Activated CD4-positive, CD25-positive, alpha-beta regulatory T cell (primary cell): Measurements from ENCODE around the gene GPX3.

Experiments used
- DNase-seq, 4 experiments: peaks; one replicate each; lab custom pipeline; 2025; lab: John Stamatoyannopoulos, UW

Gene GPX3, protein sequence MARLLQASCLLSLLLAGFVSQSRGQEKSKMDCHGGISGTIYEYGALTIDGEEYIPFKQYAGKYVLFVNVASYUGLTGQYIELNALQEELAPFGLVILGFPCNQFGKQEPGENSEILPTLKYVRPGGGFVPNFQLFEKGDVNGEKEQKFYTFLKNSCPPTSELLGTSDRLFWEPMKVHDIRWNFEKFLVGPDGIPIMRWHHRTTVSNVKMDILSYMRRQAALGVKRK

DNA sequence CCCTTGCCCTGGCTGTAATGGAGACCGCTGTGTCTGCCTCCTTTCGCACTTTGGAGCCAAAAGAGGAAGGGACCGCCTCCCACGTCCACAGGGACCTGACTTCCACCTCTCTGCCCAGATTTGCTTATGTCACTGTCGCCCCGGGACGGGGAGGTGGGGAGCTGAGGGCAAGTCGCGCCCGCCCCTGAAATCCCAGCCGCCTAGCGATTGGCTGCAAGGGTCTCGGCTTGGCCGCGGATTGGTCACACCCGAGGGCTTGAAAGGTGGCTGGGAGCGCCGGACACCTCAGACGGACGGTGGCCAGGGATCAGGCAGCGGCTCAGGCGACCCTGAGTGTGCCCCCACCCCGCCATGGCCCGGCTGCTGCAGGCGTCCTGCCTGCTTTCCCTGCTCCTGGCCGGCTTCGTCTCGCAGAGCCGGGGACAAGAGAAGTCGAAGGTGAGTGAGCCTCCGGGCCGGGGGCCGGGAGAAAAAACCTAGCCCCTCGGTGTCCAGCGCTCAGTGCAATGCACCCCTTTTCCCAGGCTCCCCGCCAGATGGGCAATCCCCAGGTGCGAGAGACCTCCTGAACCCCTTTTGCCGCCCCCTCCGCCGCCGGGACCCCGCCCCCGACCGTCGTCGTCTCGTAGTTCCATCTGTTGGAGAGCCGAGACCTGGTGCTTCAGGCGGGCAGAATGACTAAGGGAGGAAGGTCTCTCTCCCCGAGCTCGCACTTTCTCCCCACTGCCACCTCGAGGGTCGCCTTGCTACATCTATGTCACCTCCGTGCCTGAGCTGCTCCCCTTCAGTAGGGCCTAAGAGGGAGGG lies at the start of gene GPX3:
Gene GPX3 (plus strand): TSS at position 288 of the 807 bp plus-strand sequence. CDS start 64 bp downstream, at position 352.
- DNase-seq: no peak

DNA sequence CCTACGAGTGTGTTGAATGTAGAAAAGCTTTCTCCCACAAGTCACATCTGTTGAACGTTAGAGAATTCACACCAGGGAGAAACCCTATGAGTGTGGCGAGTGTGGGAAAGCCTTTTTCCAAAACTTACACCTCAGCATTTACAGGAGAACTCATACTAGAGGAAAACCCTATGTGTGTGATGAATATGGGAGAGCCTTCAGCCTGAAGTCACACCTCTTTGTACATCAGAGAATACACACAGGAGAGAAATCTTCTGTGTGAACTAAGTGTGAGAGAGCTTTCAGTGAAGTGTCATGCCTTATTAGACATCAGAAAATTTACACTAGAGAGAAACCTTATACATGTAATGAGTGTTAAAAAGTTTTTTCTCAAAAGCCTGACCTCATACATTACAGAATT lies 41.8 kb upstream of the GPX3 start:
- DNase-seq: no peak

DNA sequence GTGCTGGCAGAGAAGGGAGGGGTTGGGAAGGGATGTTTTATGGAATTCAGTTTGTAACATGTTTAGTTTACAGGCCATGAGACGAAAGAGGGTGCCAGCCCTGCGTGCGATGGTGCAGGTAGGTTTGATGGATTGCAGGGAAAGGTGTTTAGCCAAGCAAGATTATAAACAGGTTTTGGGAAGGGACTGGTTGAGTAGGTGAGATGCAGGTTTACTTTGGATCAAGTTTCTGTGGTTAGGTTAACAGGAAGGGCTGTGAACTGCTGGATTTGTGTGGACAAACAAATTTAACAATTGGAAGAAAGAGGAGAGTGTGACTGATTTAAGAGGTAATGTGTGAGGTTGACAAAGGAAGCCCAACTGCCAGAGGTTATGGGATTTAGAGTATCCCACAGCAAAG lies 32.6 kb upstream of the GPX3 start:
- DNase-seq: no peak

DNA sequence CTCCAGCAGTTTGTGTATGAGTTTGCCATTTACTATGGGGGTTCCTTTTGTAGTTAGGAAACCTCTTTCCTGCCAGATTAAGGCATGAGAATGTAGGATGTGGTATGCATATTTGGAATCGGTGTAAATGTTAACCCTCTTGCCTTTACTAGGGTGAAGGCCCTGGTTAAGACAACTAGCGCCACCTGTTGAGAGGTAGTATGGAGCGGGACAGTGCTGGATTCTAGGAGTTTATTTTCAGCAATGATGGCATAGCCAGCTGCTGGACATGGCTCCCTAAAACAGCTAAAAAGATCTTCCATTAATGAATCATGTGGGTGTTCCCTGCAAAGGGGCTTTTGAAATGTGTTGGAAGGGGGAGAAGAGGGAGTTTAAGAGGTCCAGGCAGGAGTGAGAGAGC lies 30.7 kb upstream of the GPX3 start:
- DNase-seq: no peak

DNA sequence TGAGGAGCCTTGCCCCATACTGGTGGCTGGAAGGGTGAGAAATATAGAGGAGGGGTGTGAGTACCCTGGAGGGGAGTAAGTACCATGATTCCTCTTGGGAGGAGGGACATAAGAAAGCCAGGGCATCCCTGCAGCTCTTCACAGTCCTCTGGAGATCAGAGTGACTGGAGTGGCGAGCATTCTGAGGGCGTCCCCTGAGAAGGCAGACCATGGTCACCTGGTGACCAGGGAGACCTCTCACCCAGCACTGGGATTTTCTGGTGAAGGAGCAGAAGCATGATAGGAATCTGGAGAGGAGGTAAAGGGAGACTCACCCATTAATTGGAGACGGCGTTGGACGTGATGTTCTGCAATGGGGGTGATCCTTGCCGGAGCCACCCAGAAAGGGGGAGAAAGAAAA lies 27.7 kb upstream of the GPX3 start:
- no peak for DNase-seq

DNA sequence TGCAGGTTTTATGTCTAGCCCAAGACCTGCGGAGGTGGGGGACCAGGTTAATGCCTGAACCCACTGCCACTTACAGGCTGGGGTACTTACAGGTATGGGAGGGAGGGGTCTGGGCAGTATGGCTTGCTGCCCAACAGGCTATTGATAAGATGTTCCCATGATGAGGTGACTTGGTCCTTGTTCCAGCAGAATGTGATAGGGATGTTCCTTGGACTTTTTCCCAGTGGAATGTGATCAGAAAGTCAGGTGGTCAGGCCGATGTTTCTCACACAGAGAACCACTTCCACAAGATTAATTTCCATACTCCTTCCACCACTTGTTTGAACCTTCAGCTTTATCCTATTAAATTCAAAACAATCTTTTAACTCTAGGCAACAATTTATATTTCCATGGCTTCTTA lies 27.0 kb upstream of the GPX3 start:
- no peak for DNase-seq

DNA sequence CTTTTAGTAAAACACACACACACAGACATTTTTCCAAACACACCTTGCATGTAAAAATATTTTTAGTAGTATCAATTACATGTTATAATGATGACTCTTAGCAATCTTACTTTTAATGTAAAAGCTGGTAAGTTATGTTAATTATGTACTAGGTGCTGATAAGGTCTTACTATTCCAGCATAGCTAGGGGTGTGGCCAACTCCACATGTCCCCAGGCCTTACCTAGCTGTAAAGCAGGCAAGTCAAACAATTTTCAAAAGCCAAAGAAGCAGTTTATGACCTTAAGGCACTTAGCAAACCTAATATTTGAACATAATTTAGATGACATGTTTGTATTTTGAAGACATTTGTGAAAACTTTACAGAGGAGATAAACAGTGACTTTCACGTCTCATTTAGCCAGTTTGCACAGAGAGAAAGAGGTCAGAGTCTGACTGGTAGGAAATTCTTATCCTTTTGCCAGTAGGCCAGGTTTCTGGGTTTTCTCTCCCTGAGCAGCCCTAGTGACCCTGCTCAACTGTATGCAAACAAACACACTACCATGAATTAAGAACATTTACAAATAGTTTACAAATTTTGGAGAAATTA lies 26.5 kb upstream of the GPX3 start:
- DNase-seq: no peak

DNA sequence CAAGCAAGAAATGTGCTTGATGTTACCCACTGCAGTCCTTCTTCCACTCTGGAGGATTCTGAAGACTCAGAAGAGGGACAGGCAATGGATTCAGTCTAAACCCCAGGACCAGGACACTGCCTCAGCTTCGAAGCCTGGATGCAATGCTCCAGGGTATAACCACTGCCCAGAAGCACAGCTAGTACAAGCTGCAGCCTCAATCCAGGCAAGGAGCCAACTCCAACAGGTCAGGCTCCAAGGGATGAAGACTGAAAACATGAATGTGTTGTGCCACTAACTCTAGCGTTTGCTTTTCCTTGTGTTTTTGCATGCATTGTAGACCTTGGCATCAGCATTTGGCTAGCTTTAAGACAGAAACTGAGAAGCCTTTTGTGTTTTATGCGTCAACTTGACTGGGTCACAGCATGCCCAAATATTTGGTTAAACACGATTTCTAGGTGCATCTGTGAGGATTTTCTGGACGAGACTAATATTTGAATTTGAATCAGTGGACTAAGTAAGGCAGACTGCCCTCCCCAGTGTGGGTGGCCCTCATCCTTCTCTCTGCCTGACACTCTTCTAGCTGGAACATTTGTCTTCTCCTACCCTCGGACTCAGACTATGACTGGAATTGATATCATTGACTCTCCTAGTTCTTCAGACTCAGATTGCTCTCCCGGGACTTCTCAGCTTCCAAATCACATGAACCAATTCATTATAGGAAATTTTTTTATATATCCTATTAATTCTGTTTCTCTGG lies 20.5 kb upstream of the GPX3 start:
- no peak for DNase-seq

DNA sequence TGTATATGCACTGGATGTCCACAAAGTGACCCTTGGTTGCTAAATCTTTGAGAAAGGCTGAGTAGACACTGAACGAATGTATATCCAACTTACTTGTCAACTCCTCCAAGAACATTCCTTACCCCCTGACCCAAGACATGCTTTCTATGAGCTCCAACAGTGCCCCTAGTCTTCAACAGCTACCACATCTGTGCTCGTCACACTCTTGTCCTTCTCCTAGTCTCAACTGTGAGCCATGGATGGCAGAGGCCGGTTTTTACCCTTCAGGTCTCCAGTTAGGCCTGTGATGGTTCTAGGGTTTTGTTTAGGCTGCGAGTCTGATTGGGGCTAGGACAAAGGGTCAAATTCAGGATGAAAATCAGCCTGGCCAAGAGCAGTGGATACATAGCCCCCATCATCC lies 19.0 kb upstream of the GPX3 start:
- no peak for DNase-seq

DNA sequence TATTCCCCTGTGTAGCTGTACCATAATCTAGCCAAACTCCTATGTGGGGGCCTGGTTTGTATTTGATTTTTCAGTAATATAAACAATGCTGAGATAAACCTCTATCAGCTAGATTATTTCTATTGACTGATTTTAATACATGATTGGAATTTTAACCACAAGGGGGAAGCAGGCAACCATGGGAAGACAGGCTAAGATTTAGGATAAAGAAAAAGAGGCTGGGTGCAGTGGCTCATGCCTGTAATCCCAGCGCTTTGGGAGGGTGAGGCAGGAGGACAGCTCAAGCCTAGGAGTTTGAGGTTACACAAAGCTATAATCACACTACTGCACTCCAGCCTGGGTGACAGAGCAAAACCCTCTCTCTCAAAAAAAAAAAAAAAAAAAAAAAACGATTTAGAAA lies 18.1 kb upstream of the GPX3 start:
- no peak for DNase-seq

DNA sequence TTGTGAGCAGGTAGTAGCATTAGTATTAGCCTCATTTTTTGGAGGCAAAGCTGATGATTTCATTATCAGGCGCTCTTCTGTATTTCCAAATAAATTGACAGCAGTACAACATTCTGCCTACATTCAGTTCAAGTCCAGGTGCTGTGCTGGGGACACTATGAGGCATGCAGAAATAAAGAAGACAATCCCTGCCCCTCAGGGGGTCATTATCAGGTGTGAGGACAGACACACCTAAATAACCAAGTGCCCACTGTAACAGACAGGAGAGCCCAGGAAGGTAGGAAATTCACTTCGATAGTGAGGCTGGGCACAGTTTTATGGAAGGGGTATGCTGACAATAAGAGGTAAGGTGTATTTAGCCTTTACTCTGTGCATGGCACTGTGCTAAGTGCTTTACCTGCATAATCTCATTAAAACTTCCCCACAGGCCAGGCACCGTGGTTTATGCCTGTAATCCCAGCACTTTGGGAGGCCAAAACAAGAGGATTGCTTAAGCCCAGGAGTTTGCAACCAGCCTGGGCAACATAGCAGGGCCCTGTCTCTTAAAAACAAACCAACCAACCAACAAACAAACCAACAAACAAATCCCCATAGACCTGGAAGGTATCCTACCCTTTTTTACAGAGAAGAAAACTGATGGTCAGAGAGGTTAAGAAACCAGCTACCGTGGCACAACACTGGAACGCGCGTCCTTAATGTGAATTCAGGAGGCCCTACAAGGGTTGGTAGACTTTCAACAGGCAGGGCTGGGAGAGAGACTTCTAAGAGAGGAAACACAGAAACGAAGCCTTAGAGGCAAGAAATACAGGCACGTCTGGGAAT lies 17.5 kb upstream of the GPX3 start:
- DNase-seq: no peak

DNA sequence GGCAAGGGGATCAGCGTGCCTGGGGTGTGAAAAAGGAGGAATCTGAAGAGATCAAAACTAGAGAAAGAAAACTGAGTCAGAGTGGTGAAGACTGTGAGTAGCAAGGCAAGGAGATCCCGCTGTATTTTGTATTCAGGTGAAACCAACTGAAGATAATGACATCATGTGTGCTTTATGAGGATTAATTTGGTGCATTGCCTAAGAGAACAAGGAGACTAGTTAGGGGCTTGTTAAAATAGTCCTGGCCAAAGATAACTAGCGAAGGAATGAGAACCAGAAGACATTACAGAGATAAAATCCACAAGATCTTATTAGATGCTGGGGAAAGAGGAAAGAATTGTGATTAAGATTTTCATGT lies 16.9 kb upstream of the GPX3 start:
- no peak for DNase-seq

DNA sequence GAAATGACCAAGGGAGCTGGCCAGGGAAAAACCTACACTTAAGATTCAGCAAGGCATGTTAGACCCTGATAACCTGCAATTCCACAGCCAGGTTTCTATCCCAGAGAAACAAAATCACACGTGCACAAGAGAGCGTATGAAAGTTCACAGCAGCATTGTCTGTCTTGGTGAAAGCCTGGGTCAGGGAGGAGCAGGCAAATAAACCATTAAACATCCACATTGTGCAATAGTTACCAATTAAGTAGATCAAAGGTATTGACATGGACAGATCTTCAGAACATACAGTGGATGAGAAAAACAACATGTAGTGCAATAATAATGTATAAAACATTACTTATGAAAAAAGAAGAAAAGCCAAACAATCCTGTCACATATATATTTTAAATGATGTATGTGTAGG lies 15.9 kb upstream of the GPX3 start:
- no peak for DNase-seq

DNA sequence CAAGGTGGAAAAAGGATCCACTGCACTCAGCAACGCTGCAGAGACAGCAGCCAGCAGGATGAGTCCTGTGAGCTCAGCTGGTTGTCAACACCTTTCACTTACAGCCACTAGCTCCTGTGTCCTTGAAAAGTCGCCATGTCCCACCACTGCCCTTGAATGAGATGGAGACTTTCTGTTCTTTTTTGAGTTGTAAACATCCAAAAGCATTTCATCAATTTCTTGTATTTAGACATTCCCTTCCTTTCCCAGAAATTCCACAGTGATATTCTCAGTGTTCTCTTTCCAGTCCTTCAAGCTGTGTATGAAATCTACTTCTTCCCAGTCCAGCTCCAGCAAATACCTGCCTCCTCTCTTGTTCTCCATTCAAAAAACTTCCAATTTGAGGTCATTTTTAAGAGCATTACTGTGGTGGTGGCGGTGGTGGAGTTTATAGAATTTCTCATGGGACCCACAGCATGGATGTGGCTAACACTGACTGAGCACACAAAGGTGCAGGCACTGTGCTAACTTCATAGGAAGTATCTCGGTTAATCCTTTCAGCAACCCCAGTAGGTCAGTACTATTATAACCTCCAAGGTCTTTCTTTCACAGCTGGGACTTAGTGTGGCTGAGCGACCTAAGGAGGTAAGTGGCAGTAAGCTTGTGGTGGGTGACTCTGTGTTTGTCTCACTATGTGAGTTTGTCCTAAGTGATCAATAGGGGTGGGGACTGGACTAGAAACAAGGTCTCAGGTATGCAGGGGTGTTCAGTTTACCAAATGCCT lies 15.0 kb upstream of the GPX3 start:
- no peak for DNase-seq

DNA sequence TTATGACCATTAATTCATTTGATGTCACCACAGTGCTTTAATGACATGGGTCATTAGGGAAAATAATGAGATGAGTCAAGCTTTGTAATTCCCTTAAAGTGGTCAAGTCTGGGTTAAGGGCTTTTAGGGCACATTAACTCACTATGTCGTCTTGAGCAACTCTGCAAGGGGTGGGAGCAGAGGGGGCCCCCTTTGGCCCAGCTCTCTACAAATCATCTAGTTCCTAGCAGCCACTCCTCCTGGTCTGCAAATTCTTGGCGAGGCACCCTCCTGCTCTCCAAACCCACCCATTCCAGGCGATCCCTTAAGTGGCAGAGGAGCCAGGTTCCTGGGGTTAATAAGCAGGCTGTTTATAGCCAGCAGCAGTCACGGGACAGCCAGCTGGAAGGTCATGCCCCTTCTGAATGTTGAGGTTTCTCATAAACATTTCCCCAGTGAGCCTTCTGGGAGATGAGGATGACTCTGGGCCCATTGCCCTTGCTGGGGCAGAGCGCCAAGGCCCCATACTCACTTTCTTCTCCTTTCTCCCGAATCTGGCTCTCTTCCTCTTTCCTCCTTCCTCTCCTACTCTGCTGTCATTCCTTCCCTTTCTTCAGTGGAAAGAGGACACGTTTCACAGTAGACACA lies 14.3 kb upstream of the GPX3 start:
- DNase-seq: no peak

DNA sequence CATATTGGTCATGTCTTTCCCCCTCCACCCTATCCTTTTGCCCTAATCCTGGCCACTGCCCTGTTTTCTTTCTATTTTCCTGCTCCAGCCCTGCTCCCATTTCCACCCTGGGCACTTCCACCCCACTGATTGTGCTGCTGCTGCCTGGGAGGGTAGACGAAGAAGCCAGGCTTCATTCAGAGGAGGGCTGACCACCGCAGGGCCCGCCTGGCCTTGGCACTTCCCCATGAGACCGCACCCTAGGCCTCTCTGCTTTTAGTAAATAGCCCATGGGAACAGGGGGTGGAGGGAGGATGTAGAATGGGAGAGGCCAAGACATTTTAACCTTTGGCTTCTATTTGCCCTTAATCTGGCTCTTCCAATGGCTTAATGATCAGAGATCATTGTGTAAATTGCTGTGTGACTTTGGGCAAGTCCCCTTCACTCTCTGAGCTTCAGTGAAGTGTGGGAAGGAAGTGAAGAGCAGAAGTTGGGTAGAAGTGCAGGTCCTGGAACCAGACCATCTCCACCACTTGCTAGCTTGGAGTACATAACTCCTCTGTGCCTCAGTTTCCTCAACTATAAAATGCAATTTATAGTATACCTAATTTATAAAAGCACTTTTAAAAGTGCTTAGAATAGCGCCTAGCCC lies 13.6 kb upstream of the GPX3 start:
- no peak for DNase-seq

DNA sequence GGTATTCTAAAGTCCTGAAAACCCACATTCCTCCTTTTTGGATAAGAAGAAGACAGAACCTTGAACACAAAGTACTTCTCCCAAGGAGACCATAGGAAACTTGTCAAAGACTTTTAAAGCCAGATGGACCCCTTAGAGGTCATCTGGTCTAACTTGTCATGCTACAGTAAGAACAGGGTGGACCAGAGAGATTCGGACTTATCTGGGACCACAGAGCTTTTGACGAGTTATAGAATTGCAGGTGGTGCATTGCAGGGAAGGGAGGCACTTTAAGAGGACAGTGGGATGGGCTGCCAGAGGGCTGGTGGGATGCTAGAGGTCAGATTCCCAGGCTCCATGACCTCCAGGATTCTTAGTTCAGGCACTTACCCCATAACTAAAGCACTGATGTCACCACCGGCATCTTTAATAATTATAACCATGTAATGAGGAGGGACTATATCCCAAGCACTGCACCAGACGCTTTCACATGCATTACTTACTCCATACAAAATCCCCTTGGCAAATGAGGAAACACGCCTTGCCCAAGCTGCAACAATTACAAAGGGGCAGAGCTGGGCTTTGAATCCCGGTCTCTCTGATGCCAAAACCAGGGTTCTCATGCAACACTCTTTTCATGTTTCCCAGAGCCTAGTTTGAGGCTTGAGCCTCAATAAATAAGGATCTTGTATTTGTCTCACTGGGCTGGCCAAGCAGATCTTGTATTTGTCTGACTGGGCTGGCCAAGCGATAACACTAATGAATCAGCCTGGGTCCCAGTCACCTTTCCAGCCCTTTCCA lies 12.8 kb upstream of the GPX3 start:
- DNase-seq: no peak

DNA sequence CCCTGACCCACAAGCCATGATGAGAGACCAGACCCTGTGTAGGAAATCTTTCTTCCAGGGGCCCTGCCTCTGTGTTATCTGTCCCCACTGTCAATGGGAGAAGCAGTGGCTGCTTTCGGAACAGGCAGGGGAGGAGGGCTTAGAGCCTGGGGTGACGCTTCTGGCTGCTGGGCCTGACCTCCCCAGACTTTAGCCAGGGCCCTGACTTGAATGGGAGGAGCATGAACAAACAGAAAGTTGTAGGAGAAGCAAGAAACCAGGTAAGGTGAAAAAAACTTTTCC lies 12.2 kb upstream of the GPX3 start:
- DNase-seq: no peak

DNA sequence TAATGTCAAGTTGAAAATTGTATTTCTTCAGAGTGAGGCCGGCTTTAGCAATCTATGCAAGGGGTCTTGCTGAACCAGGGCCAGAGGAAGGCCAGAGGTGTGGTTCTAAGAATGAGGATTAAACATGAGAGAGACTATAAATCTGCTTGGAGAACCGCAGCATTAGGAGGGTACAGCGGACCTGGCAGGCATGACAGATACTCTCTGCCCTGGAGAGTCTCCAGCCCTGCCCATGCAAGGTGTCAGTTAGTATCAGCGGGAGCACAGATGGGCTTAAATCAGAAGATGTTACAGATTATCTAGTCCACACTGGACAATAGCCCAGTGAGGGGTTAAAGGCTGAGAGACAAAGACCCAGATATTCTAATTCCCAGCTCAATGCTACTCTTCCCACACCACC lies 11.5 kb upstream of the GPX3 start:
- no peak for DNase-seq

DNA sequence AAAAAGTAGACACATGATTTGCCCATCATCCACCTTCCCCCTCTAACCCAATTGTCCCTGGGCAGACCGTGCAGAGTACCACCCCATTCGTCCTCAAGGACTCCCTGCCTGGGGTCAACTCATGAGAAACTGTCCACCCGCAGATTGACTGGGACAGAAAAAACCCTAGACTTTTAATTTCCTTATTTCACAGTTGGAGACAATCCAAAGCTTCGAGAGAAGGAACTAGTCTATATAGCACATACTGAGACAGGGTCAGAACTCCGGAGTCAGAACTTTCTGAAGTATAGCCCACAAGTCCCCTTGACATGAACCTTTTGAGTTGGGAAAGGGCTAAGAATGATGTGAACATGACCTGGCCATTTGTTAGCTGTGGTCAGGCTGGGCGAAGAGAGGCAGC lies 7.5 kb upstream of the GPX3 start:
- no peak for DNase-seq
